Measurements from ENCODE around the gene KIAA0232. TPM values are rescaled to one million over a fixed set of nuclear protein-coding genes. Genes with fewer than 3 reads are reported as not detected.

Gene KIAA0232
- total and polyA plus RNA-seq, 2 of the 8 experiments (the other 6 are each of a cell fraction or from before 2014, with no cell fraction given), result 5.6 to 23.3 TPM

DNA sequence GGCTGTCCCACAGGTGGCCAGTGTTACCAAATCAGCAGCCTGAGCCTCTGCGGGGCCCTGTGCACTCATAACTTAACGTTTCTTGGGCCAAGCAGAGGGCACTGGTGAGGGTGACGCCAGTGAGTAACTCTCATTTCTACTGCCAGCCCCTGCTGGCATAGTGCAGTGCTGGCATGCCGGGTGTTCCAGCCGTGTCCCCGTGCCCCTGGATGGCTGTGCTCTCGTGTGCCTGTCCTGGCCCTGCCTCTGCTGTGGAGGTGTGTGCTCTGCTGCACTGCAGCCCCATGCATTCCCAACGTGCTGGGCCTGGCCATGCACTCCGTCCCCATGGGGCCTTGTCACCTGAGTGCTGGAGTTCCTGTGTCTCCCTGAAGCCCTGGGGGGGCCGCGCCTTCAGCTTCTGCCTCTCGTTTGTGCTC lies 141.8 kb downstream of the KIAA0232 start:
- no peak for FAIRE-seq
- H2BK5ac ChIP-seq (ENCODE audit: low read depth, low read length), result no peak overlapping the region
- TF ChIP-seq BCL11A (IDR thresholded peaks at IDR 0.05; ENCODE audit: low read depth in 2 of 2, low read length in 2 of 2), result no peak
- TF ChIP-seq TEAD4 (IDR thresholded peaks at IDR 0.05; ENCODE audit: low read depth, low read length), result no peak
- no peak for TF ChIP-seq PHF8 (conservative IDR thresholded peaks at IDR 0.05; ENCODE audit: low read depth, low read length)
- TF ChIP-seq MAFK (IDR thresholded peaks at IDR 0.05; ENCODE audit: low read depth, low read length), result no peak
- no peak for TF ChIP-seq SRF (IDR thresholded peaks at IDR 0.05; ENCODE audit: low read depth, low read length)
- TF ChIP-seq, protein P1, sequence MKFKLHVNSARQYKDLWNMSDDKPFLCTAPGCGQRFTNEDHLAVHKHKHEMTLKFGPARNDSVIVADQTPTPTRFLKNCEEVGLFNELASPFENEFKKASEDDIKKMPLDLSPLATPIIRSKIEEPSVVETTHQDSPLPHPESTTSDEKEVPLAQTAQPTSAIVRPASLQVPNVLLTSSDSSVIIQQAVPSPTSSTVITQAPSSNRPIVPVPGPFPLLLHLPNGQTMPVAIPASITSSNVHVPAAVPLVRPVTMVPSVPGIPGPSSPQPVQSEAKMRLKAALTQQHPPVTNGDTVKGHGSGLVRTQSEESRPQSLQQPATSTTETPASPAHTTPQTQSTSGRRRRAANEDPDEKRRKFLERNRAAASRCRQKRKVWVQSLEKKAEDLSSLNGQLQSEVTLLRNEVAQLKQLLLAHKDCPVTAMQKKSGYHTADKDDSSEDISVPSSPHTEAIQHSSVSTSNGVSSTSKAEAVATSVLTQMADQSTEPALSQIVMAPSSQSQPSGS (IDR thresholded peaks at IDR 0.05; ENCODE audit: low read length), result no peak
- TF ChIP-seq JUND (IDR thresholded peaks at IDR 0.05; ENCODE audit: low read length), result no peak
- no peak for TF ChIP-seq SIN3A (conservative IDR thresholded peaks at IDR 0.05 in 1 of 2, IDR thresholded peaks at IDR 0.05 in 1 of 2; ENCODE audit: low read depth in 1 of 2, low read length in 2 of 2)
- TF ChIP-seq CEBPB (IDR thresholded peaks at IDR 0.05; ENCODE audit: low read depth, low read length), result no peak
- TF ChIP-seq RXRA (IDR thresholded peaks at IDR 0.05; ENCODE audit: insufficient read depth, low read depth, low read length), result no peak
- no peak for TF ChIP-seq RAD21 (IDR thresholded peaks at IDR 0.05 in 1 of 2, conservative IDR thresholded peaks at IDR 0.05 in 1 of 2; ENCODE audit: low read depth in 2 of 2, low read length in 2 of 2)
- TF ChIP-seq SIX5 (IDR thresholded peaks at IDR 0.05; ENCODE audit: low read depth, low read length), result no peak

More for the DNA sequence above, 141.8 kb downstream of the KIAA0232 start:
- H3K9ac ChIP-seq (replicated peaks in 1 of 4; ENCODE audit: extremely low read depth in 1 of 4, low read depth in 3 of 4, low read length in 3 of 4), result no peak overlapping the region
- no peak overlapping the region for H3K27ac ChIP-seq (ENCODE audit: low read depth, low read length)
- peaks cover 5 to 11% (median 8%) of the 10 kb centered on the region in 4 experiments; a peak in 7 of 8 replicates for H3K36me3 ChIP-seq (ENCODE audit: control insufficient read depth in 2 of 4, insufficient read depth in 4 of 4, low read length in 3 of 4)
- no peak overlapping the region for H2BK12ac ChIP-seq (ENCODE audit: low read depth, low read length)
- H4K8ac ChIP-seq (ENCODE audit: extremely low read depth, insufficient read depth, low read length), result no peak overlapping the region
- H3K23me2 ChIP-seq (ENCODE audit: low read depth, low read length), result no peaks in the 10 kb centered on the region
- H2BK120ac ChIP-seq (replicated peaks; ENCODE audit: low read depth, low read length), result no peak overlapping the region
- H3K4me2 ChIP-seq (ENCODE audit: insufficient read depth in 1 of 2, low read depth in 2 of 2, low read length in 2 of 2), result no peak overlapping the region
- no peak overlapping the region for H2AK5ac ChIP-seq (ENCODE audit: low read depth, low read length)
- peaks cover 5% of the 10 kb centered on the region for H3K79me1 ChIP-seq (ENCODE audit: low read depth, low read length)
- H2BK15ac ChIP-seq (ENCODE audit: low read length), result no peak overlapping the region
- H2AFZ ChIP-seq (ENCODE audit: low read length), result no peak overlapping the region
- no peak overlapping the region for H2BK20ac ChIP-seq (ENCODE audit: low read length)
- H3K27me3 ChIP-seq (replicated peaks in 1 of 4; ENCODE audit: control insufficient read depth in 3 of 4, extremely low read depth in 1 of 4, insufficient read depth in 3 of 4, low read length in 3 of 4), result no peaks in the 10 kb centered on the region
- ChIA-PET CTCF (ENCODE audit: partially characterized antibody) (interaction anchor here (6.9 kb wide), 1 partner anchor 13 kb away, joined by 56 read pairs; the partner anchor contains the start of gene TBC1D14), POLR2A (ENCODE audit: partially characterized antibody) (interaction anchor here (0.6 kb wide), 1 partner anchor 78 kb away, joined by 4 read pairs; no protein-coding TSS in a partner anchor)
- no peaks in the 10 kb centered on the region for H3K9me3 ChIP-seq (ENCODE audit: insufficient read depth in 2 of 2, low read depth in 1 of 2, low read length in 1 of 2)
- WGBS, 2 experiments (ENCODE audit: extremely low coverage in 1 of 2, insufficient coverage in 1 of 2, insufficient read length in 1 of 2, insufficient replicate concordance in 2 of 2, low coverage in 1 of 2, low lambda C conversion rate in 2 of 2, missing lambda C conversion rate in 1 of 2), result 88% methylated on average over 12 of the region's 12 CpGs; no CpG with 5 or more reads in 1 of the 2 experiments
- no peak for DNase-seq (ENCODE audit: low read depth in 1 of 2, low spot score in 2 of 2)
- no peak overlapping the region for H3K18ac ChIP-seq (ENCODE audit: extremely low read depth, low read length)
- no peak overlapping the region for H3K4me3 ChIP-seq (ENCODE audit: extremely low read depth in 1 of 4, insufficient read depth in 2 of 4, low read depth in 3 of 4, low read length in 4 of 4)
- H3K4ac ChIP-seq (replicated peaks; ENCODE audit: insufficient read length, low read depth, low read length), result no peak overlapping the region
- H4K91ac ChIP-seq (replicated peaks; ENCODE audit: insufficient read length, low read length), result no peak overlapping the region
- no peak overlapping the region for H3K23ac ChIP-seq (ENCODE audit: insufficient read length)
- no peak overlapping the region for H3K56ac ChIP-seq (replicated peaks; ENCODE audit: insufficient read length, low read depth, low read length)
- peaks cover 0 to 3% (median under 1%) of the 10 kb centered on the region in 4 experiments; a peak in 4 of 7 replicates for H3K4me1 ChIP-seq (replicated peaks in 1 of 4; ENCODE audit: control insufficient read depth in 3 of 4, insufficient read depth in 4 of 4, low read length in 3 of 4)
- no peak overlapping the region for H4K5ac ChIP-seq (ENCODE audit: insufficient read length, low read depth, low read length)
- H3K14ac ChIP-seq (ENCODE audit: insufficient read length), result no peak overlapping the region
- peaks cover 3 to 18% of the 10 kb centered on the region in 2 experiments for H4K20me1 ChIP-seq (replicated peaks in 1 of 2; ENCODE audit: control insufficient read depth in 1 of 2, insufficient read depth in 2 of 2, low read length in 2 of 2)
- H3K79me2 ChIP-seq (ENCODE audit: control insufficient read depth in 1 of 2, insufficient read depth in 2 of 2, low read length in 2 of 2), result peaks cover 0 to 54% of the 10 kb centered on the region in 2 experiments; a peak in 2 of 4 replicates

Measured in H1 (cell line).